Measurements from ENCODE around the gene STARD9. TPM values are rescaled to one million over a fixed set of nuclear protein-coding genes. Genes with fewer than 3 reads are reported as not detected.

STARD9 gene
- total and polyA plus RNA-seq, 9 of the 15 experiments (the other 6 are each of a cell fraction or from before 2014, with no cell fraction given), result 0.45 to 6.0 (median 3.6) TPM

GRCh38 chr15:42736793-42737528 lies 161.6 kb downstream of the STARD9 start, which contains the start of gene CDAN1:
CDAN1 (minus strand) TSS chr15:42737128; CDS start chr15:42737102, 26 bp downstream.
- H3K4me3 ChIP-seq, result peak within 1 kb of the TSS; percentile 96
- intact Hi-C loops (cut with micrococcal nuclease) (loop anchor here (2.0 kb wide), 1 partner anchor 190 kb away; no protein-coding TSS in a partner anchor), in situ Hi-C loops (cut with MboI) (no loop called here)
- DNase-seq (ENCODE audit: extremely low read depth in 1 of 4, low spot score in 3 of 4), result peak; percentile 93 to 99 (median 99)
- POLR2A ChIA-PET, result interaction anchor here (0.6 to 1.7 kb wide), 8 partner anchors 9 to 186 kb away, joined by 3 to 6 read pairs (median 4); no protein-coding TSS in a partner anchor
- H2AFZ ChIP-seq (ENCODE audit: low read depth, low read length), result peak within 1 kb of the TSS; percentile 95
- H3K27me3 ChIP-seq (ENCODE audit: control insufficient read depth in 2 of 2, insufficient read depth in 2 of 2, low read length in 2 of 2), result no peaks in the 10 kb centered on the region
- H3K4me1 ChIP-seq (replicated peaks in 1 of 2; ENCODE audit: control insufficient read depth in 2 of 2, insufficient read depth in 2 of 2, low read length in 2 of 2), result peaks cover 5 to 26% of the 10 kb centered on the region in 2 experiments; a peak in 4 of 5 replicates
- ATAC-seq, result peak; percentile 97
- peaks cover 22% of the 10 kb centered on the region for H3K79me2 ChIP-seq (ENCODE audit: control insufficient read depth, insufficient read depth, low read length)
- peaks cover 38% of the 10 kb centered on the region for H3K36me3 ChIP-seq (ENCODE audit: control insufficient read depth, insufficient read depth, low read length)
- FAIRE-seq, result peak; percentile 37
- no peaks in the 10 kb centered on the region for H3K9me3 ChIP-seq (replicated peaks; ENCODE audit: control insufficient read depth, insufficient read depth, low read depth, low read length)
- H3K27ac ChIP-seq (ENCODE audit: extremely low read depth, low read depth, low read length), result peak within 1 kb of the TSS; percentile 89
- H3K9me1 ChIP-seq (ENCODE audit: control insufficient read depth, insufficient read depth, low read length), result no peaks in the 10 kb centered on the region
- CTCF ChIA-PET (ENCODE audit: low intra/inter-chr PET ratio), result interaction anchor here (0.6 kb wide), 1 partner anchor 184 kb away, joined by 5 read pairs; the partner anchor contains the start of gene TTBK2
- peaks cover 4% of the 10 kb centered on the region; the same call in 1 of the 2 replicates for H4K20me1 ChIP-seq (replicated peaks; ENCODE audit: control insufficient read depth, insufficient read depth, low read length)
- no TSS peak for BruUV-seq (replicated peaks)
- under 1% methylated on average over 45 of the region's 76 CpGs for WGBS (ENCODE audit: insufficient coverage, low coverage, missing lambda C conversion rate)
- peak within 1 kb of the TSS; percentile 88 to 94 for H3K9ac ChIP-seq (ENCODE audit: insufficient read depth in 1 of 2, low read depth in 2 of 2, low read length in 2 of 2)
- H3K4me2 ChIP-seq (ENCODE audit: insufficient read depth, low read length), result peak within 1 kb of the TSS; percentile 92
- TF ChIP-seq CHD2 (IDR thresholded peaks at IDR 0.05; ENCODE audit: low read depth, low read length) (no peak), MEF2D (tag; conservative IDR thresholded peaks at IDR 0.05; ENCODE audit: low read depth) (no peak), ETV1 (tag; conservative IDR thresholded peaks at IDR 0.05; ENCODE audit: low read depth) (no peak), ERF (CRISPR knock-in tag; IDR thresholded peaks at IDR 0.05) (peak; percentile 11; the same call in 1 of the 2 replicates), ESRRA (IDR thresholded peaks at IDR 0.05; ENCODE audit: borderline replicate concordance, low read depth) (no peak), ZKSCAN1 (IDR thresholded peaks at IDR 0.05; ENCODE audit: low read depth, low read length) (no peak), ZBTB40 (IDR thresholded peaks at IDR 0.05) (no peak), ZBTB40 (CRISPR knock-in tag; IDR thresholded peaks at IDR 0.05) (no peak), ATF7 (IDR thresholded peaks at IDR 0.05) (no peak), SREBF1 (IDR thresholded peaks at IDR 0.05; ENCODE audit: borderline replicate concordance, low read depth, low read length) (no peak), ZNF124 (CRISPR knock-in tag; IDR thresholded peaks at IDR 0.05) (no peak), POLR2A (conservative IDR thresholded peaks at IDR 0.05) (peak; percentile 84)
- TF ChIP-seq, protein P1, sequence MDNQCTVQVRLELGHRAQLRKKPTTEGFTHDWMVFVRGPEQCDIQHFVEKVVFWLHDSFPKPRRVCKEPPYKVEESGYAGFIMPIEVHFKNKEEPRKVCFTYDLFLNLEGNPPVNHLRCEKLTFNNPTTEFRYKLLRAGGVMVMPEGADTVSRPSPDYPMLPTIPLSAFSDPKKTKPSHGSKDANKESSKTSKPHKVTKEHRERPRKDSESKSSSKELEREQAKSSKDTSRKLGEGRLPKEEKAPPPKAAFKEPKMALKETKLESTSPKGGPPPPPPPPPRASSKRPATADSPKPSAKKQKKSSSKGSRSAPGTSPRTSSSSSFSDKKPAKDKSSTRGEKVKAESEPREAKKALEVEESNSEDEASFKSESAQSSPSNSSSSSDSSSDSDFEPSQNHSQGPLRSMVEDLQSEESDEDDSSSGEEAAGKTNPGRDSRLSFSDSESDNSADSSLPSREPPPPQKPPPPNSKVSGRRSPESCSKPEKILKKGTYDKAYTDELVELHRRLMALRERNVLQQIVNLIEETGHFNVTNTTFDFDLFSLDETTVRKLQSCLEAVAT (IDR thresholded peaks at IDR 0.05), result no peak
